HL-60/S4 treated with phorbol 12-myristate 13-acetate at 8.2 ng/mL for 4 days and 3 days (cell line): ENCODE data around the gene MATN1.

ENCODE experiments used
- in situ Hi-C: fragments of 300-500 bp; cut with MboI; formaldehyde crosslinking; loops from 2 replicates; pipeline ENCODE4 v1.15.0; 2022; ENCODE audit warnings: low sequenced_read_pairs

Gene MATN1

DNA sequence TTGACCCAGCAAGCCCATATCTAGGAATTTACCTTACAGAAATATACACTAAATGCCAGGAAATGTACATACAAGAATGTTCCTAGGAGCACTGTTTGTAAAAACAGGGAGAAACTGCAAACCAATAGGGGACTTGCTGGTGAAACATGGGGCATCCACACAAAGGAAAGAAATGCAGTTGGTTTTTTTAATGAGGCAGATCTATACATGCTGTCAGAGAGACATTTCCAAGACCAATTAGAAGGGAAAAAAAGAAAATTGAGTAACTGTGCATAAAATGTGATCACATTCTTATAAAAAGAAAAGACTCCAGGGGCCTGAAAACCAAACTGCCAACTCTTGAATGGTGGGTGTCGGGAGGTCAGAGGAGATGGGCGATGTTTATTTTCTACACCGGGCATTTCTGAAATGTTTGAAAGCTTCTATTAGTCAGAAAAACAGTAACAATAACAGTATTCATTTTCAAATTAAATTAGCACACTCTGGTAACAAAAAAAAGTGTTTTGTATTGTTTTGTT, 56.6 kb downstream of the MATN1 start:
- in situ Hi-C loops = no loop called here

DNA sequence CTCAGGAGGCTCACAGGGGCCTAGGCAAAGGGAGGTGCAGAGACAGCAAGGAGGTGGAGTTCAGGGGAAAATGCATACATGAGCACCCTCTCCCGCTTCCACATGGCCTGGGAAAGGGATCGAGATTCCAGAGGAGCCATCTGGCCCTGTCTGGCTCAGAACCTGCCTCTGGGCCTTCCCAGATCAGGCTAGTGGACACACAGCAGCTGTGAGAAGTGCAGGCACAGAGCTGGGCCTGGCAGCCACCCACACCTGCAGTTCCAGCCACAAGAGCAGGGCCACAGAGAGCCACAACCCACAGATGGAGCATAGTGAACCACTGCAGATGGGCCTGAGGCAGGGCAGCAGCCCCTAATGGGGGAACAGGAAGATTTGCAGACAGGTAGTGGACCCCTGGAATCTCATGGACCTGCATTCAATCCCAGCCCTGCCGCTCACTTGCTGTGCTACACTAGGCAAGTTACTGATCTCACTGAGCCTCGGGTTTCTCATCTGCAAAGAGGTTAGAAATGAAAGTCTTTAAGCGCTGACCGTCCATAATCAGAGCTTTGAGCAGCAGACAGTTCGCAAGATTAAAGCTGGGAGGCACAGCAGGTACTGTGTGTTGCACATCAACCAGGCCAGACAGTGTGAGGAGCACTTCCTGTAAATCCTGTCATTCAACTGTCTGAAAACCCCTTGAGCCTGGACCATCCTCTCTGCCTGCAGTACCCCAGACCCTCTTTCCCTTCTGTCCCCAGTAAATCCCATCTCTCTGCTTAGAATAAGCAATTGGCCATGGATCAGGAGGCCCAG, 58.0 kb downstream of the MATN1 start:
- in situ Hi-C loops = no loop called here

DNA sequence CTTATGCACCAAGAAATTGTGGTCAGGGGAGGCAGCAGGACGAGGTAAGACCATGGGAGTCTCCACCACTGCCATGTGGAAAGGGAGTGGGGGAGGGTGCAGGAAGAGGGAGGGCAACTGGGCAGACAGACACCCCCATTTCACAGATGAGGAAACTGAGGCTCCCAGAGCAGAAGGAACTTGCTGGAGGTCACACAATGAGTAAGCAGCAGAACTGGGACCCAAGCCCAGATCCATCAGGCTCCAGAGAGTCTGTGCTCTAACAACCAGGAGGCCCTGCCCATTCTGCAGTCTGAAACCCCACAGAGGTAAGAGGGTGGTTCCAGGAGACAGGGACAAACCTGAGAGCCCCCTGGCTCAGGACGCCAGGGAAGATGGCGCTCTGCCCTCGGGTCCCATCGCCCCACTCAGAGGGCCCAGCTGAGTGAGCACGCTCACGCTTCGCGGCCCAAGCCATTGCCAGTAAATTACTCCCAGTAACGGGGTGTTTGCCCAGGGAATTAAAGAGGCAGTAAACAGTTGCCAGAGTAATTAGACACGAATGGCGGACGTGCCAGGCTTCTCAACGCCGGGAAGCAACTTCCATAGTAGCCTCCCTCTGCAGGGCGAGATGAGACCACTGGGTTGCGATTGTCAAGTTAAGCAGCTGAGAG, 59.2 kb downstream of the MATN1 start:
- in situ Hi-C loops = no loop called here

DNA sequence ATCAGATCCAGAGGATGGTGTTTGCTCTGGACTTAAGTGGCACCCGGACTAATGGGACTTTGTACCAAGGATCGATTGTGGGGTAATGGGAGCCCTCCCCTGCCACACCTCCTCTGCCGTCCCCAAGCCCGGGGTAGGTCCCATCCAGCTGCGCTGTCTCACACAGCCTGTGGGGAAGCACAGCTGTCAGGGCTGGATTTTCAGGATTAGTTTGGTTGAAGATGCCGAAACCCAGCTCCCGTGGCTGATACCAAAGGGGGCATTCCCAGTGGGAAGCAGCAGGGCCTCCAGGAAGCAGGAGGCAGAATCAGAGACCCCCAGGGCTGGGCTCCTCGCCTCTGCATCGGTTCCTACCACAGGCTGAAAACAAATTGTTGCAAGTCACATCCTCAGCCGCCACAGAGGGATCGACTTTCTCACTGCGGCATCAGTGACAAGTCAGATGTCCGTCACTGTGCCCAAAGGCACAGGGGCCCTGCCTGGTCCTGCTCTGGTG, 59.7 kb downstream of the MATN1 start:
- in situ Hi-C loops = no loop called here

DNA sequence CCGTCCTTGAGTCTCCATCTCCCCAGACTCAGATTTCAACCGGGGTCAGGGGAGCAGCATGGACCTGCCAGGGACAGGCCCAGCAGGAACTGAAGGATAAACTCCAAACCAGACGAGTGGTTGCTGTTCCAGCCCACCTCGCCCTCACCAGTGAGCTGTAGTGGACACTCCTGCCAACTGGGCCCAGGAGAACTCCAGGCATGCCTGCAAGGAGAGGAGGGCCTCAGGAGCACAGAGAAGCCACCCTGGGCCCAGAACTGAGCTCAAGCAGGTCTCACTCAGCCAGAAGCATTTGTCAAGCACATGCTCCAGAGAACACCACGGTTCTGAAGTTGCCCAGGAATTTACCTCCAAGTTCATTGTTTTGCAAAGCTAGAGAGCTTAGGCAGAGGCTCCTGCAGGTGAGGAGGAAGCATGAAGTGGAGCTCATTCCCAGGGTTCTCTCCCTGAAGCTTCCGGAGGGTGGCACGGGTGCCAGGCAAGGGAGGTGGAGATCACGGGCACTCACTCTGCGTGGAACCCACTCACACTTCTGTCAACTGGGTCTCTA, 61.0 kb downstream of the MATN1 start:
- in situ Hi-C loops = no loop called here

DNA sequence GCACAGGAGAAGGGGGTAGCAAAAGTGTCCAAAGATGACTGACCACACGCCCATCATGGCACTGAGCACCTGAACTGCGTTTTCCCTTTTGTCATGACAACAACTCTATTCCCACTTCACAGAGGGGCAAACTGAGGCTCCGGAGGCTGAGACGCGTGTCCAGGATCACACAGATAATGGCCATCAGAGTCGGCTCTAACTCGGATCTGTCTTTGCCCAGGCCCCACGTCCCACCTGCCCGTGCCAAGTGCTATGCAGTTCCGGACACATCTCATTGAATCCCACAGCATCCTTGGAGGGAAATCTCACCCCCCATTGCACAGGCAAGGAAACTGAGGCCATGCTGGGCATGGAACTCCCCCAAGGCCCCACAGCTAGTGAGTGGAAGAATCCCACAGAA, 62.1 kb downstream of the MATN1 start:
- in situ Hi-C loops = no loop called here
